ENCODE measurements around the gene WDR27.

WDR27 gene

DNA sequence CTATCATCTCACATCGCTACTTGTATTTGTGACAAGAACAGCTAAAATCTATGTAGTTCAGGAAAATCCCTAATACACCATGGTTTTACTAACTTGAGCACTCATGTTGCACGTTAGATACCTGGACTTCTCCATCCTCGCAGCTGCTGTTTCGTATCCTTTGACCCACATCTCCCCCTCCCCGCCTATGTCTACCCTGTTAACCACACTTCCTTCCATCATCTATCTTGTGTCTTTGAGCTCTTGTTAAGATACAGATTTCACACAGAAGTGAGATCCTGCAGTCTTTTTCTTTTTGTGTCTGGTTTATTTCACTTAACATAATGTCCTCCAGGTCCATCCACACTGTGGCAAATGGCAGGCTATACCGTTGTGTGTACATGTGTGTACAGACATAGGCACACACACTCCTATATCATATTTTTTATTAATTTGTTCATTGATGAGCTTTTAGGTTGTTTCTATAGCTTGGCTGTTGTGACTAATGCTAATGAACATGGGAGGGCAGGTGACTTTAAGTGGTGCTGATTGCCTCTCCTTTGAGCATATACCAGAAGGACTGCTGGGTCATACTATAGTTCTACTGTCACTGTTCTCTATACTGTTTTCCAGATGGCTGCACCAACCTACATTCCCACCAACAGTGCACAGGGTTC is 117.8 kb downstream of the WDR27 start:
- no peak for TF ChIP-seq CTCF (IDR thresholded peaks at IDR 0.05; ENCODE audit: control insufficient read depth, extremely low read depth, insufficient read depth)
- H3K4me3 ChIP-seq (ENCODE audit: low read depth, low read length), result no peak overlapping the region
- DNase-seq (ENCODE audit: low read depth), result no peak

- no peak for TF ChIP-seq CTCF (IDR thresholded peaks at IDR 0.05; ENCODE audit: control insufficient read depth, extremely low read depth, insufficient read depth)
- DNase-seq (ENCODE audit: low read depth), result no peak
- H3K4me3 ChIP-seq (ENCODE audit: low read depth, low read length), result no peak overlapping the region
These were observed 122.3 kb downstream of the WDR27 start for GRCh38 chr6:169579407-169580111.

DNA sequence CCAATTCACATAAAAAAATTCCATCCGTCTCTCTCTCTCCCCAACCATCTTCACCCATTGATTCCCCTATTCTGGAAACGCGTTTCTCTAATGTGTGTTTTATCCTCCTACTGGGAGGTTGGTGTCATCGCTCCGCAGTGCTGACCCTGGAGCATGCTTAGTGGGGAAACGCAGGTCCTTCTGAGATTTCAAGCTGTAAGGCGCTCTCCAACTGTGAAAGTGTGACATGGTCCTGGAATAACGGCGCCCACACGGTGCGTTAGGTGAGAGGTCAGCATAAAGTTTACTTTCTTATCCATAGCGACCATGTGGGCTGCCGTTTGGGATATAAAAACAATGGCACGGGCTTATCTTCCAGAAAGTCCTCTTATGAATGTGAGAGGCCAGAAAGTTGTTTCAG is 123.9 kb downstream of the WDR27 start:
- no peak overlapping the region for H3K4me3 ChIP-seq (ENCODE audit: low read depth, low read length)
- DNase-seq (ENCODE audit: low read depth), result no peak
- TF ChIP-seq CTCF (IDR thresholded peaks at IDR 0.05; ENCODE audit: control insufficient read depth, extremely low read depth, insufficient read depth), result no peak

GRCh38 chr6:169577236-169577635 is 124.6 kb downstream of the WDR27 start:
- no peak for DNase-seq (ENCODE audit: low read depth)
- no peak for TF ChIP-seq CTCF (IDR thresholded peaks at IDR 0.05; ENCODE audit: control insufficient read depth, extremely low read depth, insufficient read depth)
- H3K4me3 ChIP-seq (ENCODE audit: low read depth, low read length), result no peak overlapping the region

DNA sequence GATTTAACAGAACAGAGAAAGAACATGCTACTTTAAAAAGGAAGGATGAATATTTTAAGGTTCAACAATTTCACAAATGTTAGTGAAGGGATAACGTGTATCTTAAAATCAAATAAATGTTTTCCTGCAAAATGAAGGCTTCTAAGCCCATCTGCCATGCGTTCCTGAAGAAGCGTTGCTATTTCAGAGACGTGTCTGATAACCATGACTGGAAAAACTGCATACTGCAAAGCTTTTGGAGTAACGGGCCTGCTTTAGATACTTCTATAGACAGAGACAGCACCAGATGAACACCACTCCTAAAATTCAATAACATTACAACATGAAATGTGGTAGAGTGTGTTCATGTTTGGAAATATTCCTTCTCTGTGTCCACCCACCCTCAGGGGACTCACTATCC is 126.0 kb downstream of the WDR27 start:
- DNase-seq (ENCODE audit: low read depth), result no peak
- no peak overlapping the region for H3K4me3 ChIP-seq (ENCODE audit: low read depth, low read length)
- no peak for TF ChIP-seq CTCF (IDR thresholded peaks at IDR 0.05; ENCODE audit: control insufficient read depth, extremely low read depth, insufficient read depth)

- TF ChIP-seq CTCF (IDR thresholded peaks at IDR 0.05; ENCODE audit: control insufficient read depth, extremely low read depth, insufficient read depth), result no peak
- no peak overlapping the region for H3K4me3 ChIP-seq (ENCODE audit: low read depth, low read length)
- no peak for DNase-seq (ENCODE audit: low read depth)
These were observed 126.5 kb downstream of the WDR27 start for GRCh38 chr6:169575365-169575764.

DNA sequence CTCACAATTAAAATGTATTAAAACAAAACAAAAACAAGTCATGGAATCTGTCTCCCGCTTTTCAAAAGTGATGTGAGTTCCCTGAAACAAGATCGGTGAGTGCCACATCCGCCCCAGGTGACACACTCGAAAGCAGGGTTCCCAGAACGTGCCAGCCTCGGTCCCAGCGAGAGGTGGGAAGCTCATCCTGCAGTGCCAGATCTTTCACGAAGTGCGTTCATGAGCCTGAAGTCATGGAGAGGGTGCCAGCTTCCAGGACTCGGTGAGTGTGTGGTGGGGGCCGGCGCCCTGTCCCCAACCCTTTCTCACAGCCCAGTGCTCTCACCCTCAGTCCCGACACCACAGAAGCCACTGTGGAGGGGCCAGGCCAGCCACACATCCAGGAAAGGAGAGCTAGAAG is 127.4 kb downstream of the WDR27 start:
- no peak for TF ChIP-seq CTCF (IDR thresholded peaks at IDR 0.05; ENCODE audit: control insufficient read depth, extremely low read depth, insufficient read depth)
- no peak for DNase-seq (ENCODE audit: low read depth)
- no peak overlapping the region for H3K4me3 ChIP-seq (ENCODE audit: low read depth, low read length)
